HepG2 (cell line): ENCODE results near the gene PP2D1. TPM values are rescaled to one million over a fixed set of nuclear protein-coding genes. Genes with fewer than 3 reads are reported as not detected.

ENCODE experiments used
- ATAC-seq: fragments of 200-7000 bp; cut with Tn5 transposase; 3 replicates; pipeline ENCODE4 v1.9.1; 2020; ENCODE audit warnings: mild to moderate bottlenecking, moderate library complexity
- BruUV-seq: library from RNA; stranded (reverse); fragments of 400-500 nt; replicated peaks from 2 replicates; lab custom pipeline; 2021; lab: Mats Ljungman, UMichigan
- CTCF ChIA-PET: fragments of 300-600 bp; formaldehyde crosslinking; extraction: SDS; loops from one replicate; lab custom pipeline; 2021; ENCODE audit warnings: low total read pairs, inconsistent platforms, low intra/inter-chr PET ratio; lab: Yijun Ruan, JAX
- POLR2A ChIA-PET: fragments of 350-600 bp; sonication (Branson Sonifier 250); formaldehyde crosslinking; loops from one replicate; lab custom pipeline; 2020; ENCODE audit warnings: antibody characterized with exemption, inconsistent platforms; lab: Yijun Ruan, JAX
- DNase-seq: peaks from one replicate; pipeline ENCODE4 v3.0.0-alpha.2; 2015; ENCODE audit warnings: low spot score
- FAIRE-seq: peaks from 3 replicates; lab custom pipeline; 2011; peaks lifted over from hg19 to GRCh38; lab: Jason Lieb, UNC
- H2AFZ ChIP-seq: one replicate; pipeline ENCODE4 v1.6.1; 2011; ENCODE audit warnings: low read length, inconsistent platforms
- H3K27ac ChIP-seq: fragments of 300-600 bp; 3 replicates; pipeline ENCODE4 v1.8.0; 2011; ENCODE audit warnings: mixed run types, mild to moderate bottlenecking, mixed read lengths, low read length, inconsistent platforms; ENCODE audit not compliant: insufficient read depth; ENCODE audit errors: extremely low read length
- H3K27me3 ChIP-seq, 2 experiments: fragments of 200-600 bp in 1 of 2; 2 replicates in 1 of 2; 3 replicates in 1 of 2; pipeline versions ENCODE4 v1.6.0 to v1.8.0; 2011; ENCODE audit warnings: low read length in 2 of 2, mild to moderate bottlenecking in 2 of 2, moderate library complexity in 2 of 2, inconsistent platforms in 1 of 2; ENCODE audit not compliant: insufficient read depth in 2 of 2, control insufficient read depth in 1 of 2
- H3K36me3 ChIP-seq, 2 experiments: fragments of 200-600 bp in 1 of 2; replicated peaks in 1 of 2; 2 replicates in 1 of 2; 3 replicates in 1 of 2; pipeline versions ENCODE4 v1.5.1 to v1.8.0; 2011; ENCODE audit warnings: low read length in 2 of 2, inconsistent platforms in 1 of 2; ENCODE audit not compliant: insufficient read depth in 2 of 2, control insufficient read depth in 1 of 2
- H3K4me1 ChIP-seq: 2 replicates; pipeline ENCODE4 v1.5.1; 2012; ENCODE audit warnings: low read length, inconsistent platforms; ENCODE audit not compliant: insufficient read depth
- H3K4me2 ChIP-seq: 2 replicates; pipeline ENCODE4 v1.6.0; 2011; ENCODE audit warnings: low read depth, low read length, inconsistent platforms
- H3K4me3 ChIP-seq, 3 experiments: fragments of 200-600 bp in 1 of 3; sonication (generic), shearing (Covaris generic) in 1 of 3; replicated peaks in 1 of 3; 2 replicates each; pipeline ENCODE4 v1.5.1; 2011 to 2016; ENCODE audit warnings: low read length in 3 of 3, inconsistent platforms in 2 of 3, low read depth in 2 of 3, mild to moderate bottlenecking in 2 of 3, control low read depth in 1 of 3, mixed read lengths in 1 of 3; ENCODE audit not compliant: insufficient read depth in 1 of 3
- H3K79me2 ChIP-seq: one replicate; pipeline ENCODE4 v1.6.1; 2011; ENCODE audit warnings: low read length, inconsistent platforms; ENCODE audit not compliant: insufficient read depth
- H3K9ac ChIP-seq: 2 replicates; pipeline ENCODE4 v1.6.0; 2011; ENCODE audit warnings: mild to moderate bottlenecking, low read depth, low read length, inconsistent platforms; ENCODE audit not compliant: insufficient read depth
- H3K9me3 ChIP-seq: 2 replicates; pipeline ENCODE4 v1.5.1; 2012; ENCODE audit warnings: mild to moderate bottlenecking, low read length
- H4K20me1 ChIP-seq: 2 replicates; pipeline ENCODE4 v1.6.0; 2011; ENCODE audit warnings: inconsistent platforms, mild to moderate bottlenecking, low read length, moderate library complexity; ENCODE audit not compliant: insufficient read depth
- DMAP1 ChIP-seq: IDR thresholded peaks from 2 replicates; pipeline ENCODE4 v1.6.1; 2016
- ETS1 ChIP-seq: sonication (generic); formaldehyde crosslinking; IDR thresholded peaks from 2 replicates; pipeline ENCODE4 v1.4.0; 2020; ENCODE audit warnings: missing genetic modification reagents
- RELA ChIP-seq: sonication (generic); formaldehyde crosslinking; IDR thresholded peaks from 2 replicates; pipeline ENCODE4 v1.4.0; 2020; ENCODE audit warnings: missing genetic modification reagents
- SATB2 ChIP-seq: sonication (generic); formaldehyde crosslinking; IDR thresholded peaks from 2 replicates; pipeline ENCODE4 v1.5.0; 2020; ENCODE audit warnings: missing genetic modification reagents
- SKI ChIP-seq: fragments of 450-650 bp; IDR thresholded peaks from one replicate; pipeline ENCODE4 v1.6.1; 2018; ENCODE audit warnings: mild to moderate bottlenecking; ENCODE audit not compliant: partially characterized antibody
- WGBS: methylation state at CpG from one replicate; pipeline ENCODE4 v1.1.6; 2017; ENCODE audit warnings: low lambda C conversion rate; 5-methylcytosine and 5-hydroxymethylcytosine counted together
- in situ Hi-C: cut with HindIII; loops from 2 replicates; pipeline ENCODE4 v1.10.0; 2017; ENCODE audit warnings: low pct_unique_long_range_greater_than_20kb; ENCODE audit not compliant: extremely low pct_ligation_motif_present
- intact Hi-C: fragments of 100-400 bp; cut with micrococcal nuclease; formaldehyde crosslinking; loops from one replicate; pipeline ENCODE4 v1.10.0; 2022; ENCODE audit not compliant: unreplicated experiment
- polyA plus RNA-seq, 8 experiments: library from polyadenylated mRNA; depleted of rRNA in 3 of 8; stranded (reverse) in 7 of 8; unstranded in 1 of 8; fragments of >200 nt; fragmentation: Illumina TruSeq in 4 of 8; extraction: Trizol in 4 of 8; gene quantifications; 2 replicates each; pipeline versions ENCODE4 v1.2.1 to v1.2.3, GENCODE V29; 2011 to 2016; ENCODE audit warnings: low read depth in 4 of 8, missing spikeins in 1 of 8, mixed read lengths in 1 of 8; ENCODE audit not compliant: insufficient read depth in 1 of 8
- total RNA-seq, 5 experiments: library from RNA; depleted of rRNA; stranded (reverse); fragments of >200 nt; fragmentation: Illumina TruSeq; extraction: Trizol; gene quantifications; 2 replicates each; pipeline ENCODE4 v1.2.3, GENCODE V29; 2016; ENCODE audit warnings: low read depth in 1 of 5

The PP2D1 gene
- total and polyA plus RNA-seq, 2 of the 13 experiments (the other 11 are each of a cell fraction or from before 2014, with no cell fraction given), result not detected

GRCh38 chr3:20015525-20015924 is 3.5 kb upstream of the PP2D1 start:
- Histone ChIP-seq H3K9ac (no peak overlapping the region), H4K20me1 (no peaks in the 10 kb centered on the region), H3K9me3 (no peaks in the 10 kb centered on the region), H3K79me2 (no peaks in the 10 kb centered on the region), H3K4me3 (no peak overlapping the region), H3K4me2 (no peak overlapping the region), H3K4me1 (no peaks in the 10 kb centered on the region), H2AFZ (no peak overlapping the region), H3K27me3 (no peaks in the 10 kb centered on the region), H3K36me3 (no peaks in the 10 kb centered on the region), H3K27ac (no peak overlapping the region)
- ChIA-PET CTCF (no interaction called here), POLR2A (no interaction called here)
- WGBS, result 58% methylated on average over 1 of the region's 1 CpG
- ATAC-seq, result no peak
- no peak for DNase-seq
- no peak for FAIRE-seq
- in situ Hi-C loops (no loop called here), intact Hi-C loops (no loop called here)
- no TSS peak for BruUV-seq
- TF ChIP-seq SATB2, result no peak
- TF ChIP-seq SKI, result no peak

GRCh38 chr3:20013396-20013795 is 1.3 kb upstream of the PP2D1 start:
- H3K36me3 ChIP-seq, result no peaks in the 10 kb centered on the region
- in situ Hi-C loops (no loop called here), intact Hi-C loops (no loop called here)
- FAIRE-seq (no peak), ATAC-seq (no peak), DNase-seq (no peak)
- H2AFZ ChIP-seq, result no peak overlapping the region
- no peak overlapping the region for H3K4me3 ChIP-seq
- H3K79me2 ChIP-seq, result no peaks in the 10 kb centered on the region
- no peaks in the 10 kb centered on the region for H4K20me1 ChIP-seq
- no peaks in the 10 kb centered on the region for H3K9me3 ChIP-seq
- POLR2A ChIA-PET, result no interaction called here
- CTCF ChIA-PET, result no interaction called here
- no TSS peak for BruUV-seq
- WGBS, result 9% methylated on average over 1 of the region's 1 CpG
- no peaks in the 10 kb centered on the region for H3K27me3 ChIP-seq
- TF ChIP-seq DMAP1 (CRISPR knock-in tag) (no peak), ETS1 (no peak), RELA (CRISPR knock-in tag) (no peak)
- no peak overlapping the region for H3K9ac ChIP-seq
- no peak overlapping the region for H3K27ac ChIP-seq
- H3K4me2 ChIP-seq, result no peak overlapping the region
- H3K4me1 ChIP-seq, result no peaks in the 10 kb centered on the region
